ENCODE results near the gene INSIG1. TPM values are rescaled to one million over a fixed set of nuclear protein-coding genes. Genes with fewer than 3 reads are reported as not detected.

INSIG1 gene
- total RNA-seq, 1 donor from 2014 or later: 18.0 TPM

- intact Hi-C loops (cut with DNase I): loop anchor here (2.0 to 10.0 kb wide), 6 partner anchors 105 to 1841 kb away; partner anchors contain the start of genes EN2, LMBR1, PAXIP1 and RBM33
- TF ChIP-seq CTCF (IDR thresholded peaks at IDR 0.05): no peak
- Histone ChIP-seq H3K4me1 (peaks cover 3 to 5% of the 10 kb centered on the region in 2 donors), H3K27me3 (no peaks in the 10 kb centered on the region), H3K9me3 (no peaks in the 10 kb centered on the region), H3K27ac (peak overlapping the region; percentile 73 to 77), H3K4me3 (peak overlapping the region; percentile 88 to 97), H3K36me3 (no peaks in the 10 kb centered on the region)
- no peak for DNase-seq (ENCODE audit: low spot score in 2 of 2)
These were observed 1.5 kb upstream of the INSIG1 start for GRCh38 chr7:155296006-155296787.

GRCh38 chr7:155296788-155297516, 726 bp upstream of the INSIG1 start:
- H3K27ac ChIP-seq: peak overlapping the region; percentile 73 to 77
- no peaks in the 10 kb centered on the region for H3K36me3 ChIP-seq
- no peaks in the 10 kb centered on the region for H3K9me3 ChIP-seq
- H3K4me3 ChIP-seq: peak overlapping the region; percentile 88 to 97
- H3K27me3 ChIP-seq: no peaks in the 10 kb centered on the region
- peaks cover 3 to 5% of the 10 kb centered on the region in 2 donors for H3K4me1 ChIP-seq
- intact Hi-C loops (cut with DNase I): loop anchor here (1.0 to 10.0 kb wide), 8 partner anchors 39 to 1840 kb away; partner anchors contain the start of genes EN2, LMBR1, PAXIP1 and RBM33
- DNase-seq (ENCODE audit: low spot score in 2 of 2): peak in 1 of 2 donors; percentile 83
- TF ChIP-seq CTCF (IDR thresholded peaks at IDR 0.05): peak; percentile 35 to 78 (median 49)

- Histone ChIP-seq H3K27ac (peak overlapping the region; percentile 91 to 94), H3K9me3 (no peaks in the 10 kb centered on the region), H3K36me3 (peaks cover 3% of the 10 kb centered on the region in 2 donors), H3K27me3 (no peaks in the 10 kb centered on the region), H3K4me3 (peak overlapping the region; percentile 88 to 97), H3K4me1 (peaks cover 3 to 5% of the 10 kb centered on the region in 2 donors)
- intact Hi-C loops (cut with DNase I): loop anchor here (2.0 to 10.0 kb wide), 5 partner anchors 46 to 1839 kb away; partner anchors contain the start of genes EN2, LMBR1, RBM33 and UBE3C
- TF ChIP-seq CTCF (IDR thresholded peaks at IDR 0.05): no peak
- DNase-seq (ENCODE audit: low spot score in 2 of 2): no peak
These were observed 683 bp downstream of the INSIG1 start for GRCh38 chr7:155298288-155298833.

GRCh38 chr7:155298834-155299534, 1.3 kb downstream of the INSIG1 start:
- TF ChIP-seq CTCF (IDR thresholded peaks at IDR 0.05): no peak
- intact Hi-C loops (cut with DNase I): loop anchor here (2.0 to 10.0 kb wide), 5 partner anchors 46 to 1838 kb away; partner anchors contain the start of genes EN2, LMBR1, RBM33 and UBE3C

More at GRCh38 chr7:155298834-155299534, 1.3 kb downstream of the INSIG1 start:
- no peaks in the 10 kb centered on the region for H3K27me3 ChIP-seq
- peak overlapping the region; percentile 91 to 94 for H3K27ac ChIP-seq
- peak; percentile 93 to 96 for DNase-seq (ENCODE audit: low spot score in 2 of 2)
- H3K9me3 ChIP-seq: no peaks in the 10 kb centered on the region
- H3K4me3 ChIP-seq: peak overlapping the region; percentile 88 to 97
- peaks cover 3 to 10% of the 10 kb centered on the region in 2 donors for H3K36me3 ChIP-seq
- H3K4me1 ChIP-seq: peaks cover 3 to 5% of the 10 kb centered on the region in 2 donors

Data from ascending aorta (tissue), 2 donors.